Measurements from ENCODE around the gene RNF123.

RNF123 gene

GRCh38 chr3:49689046-49689907 is at the start of gene RNF123, which contains the start of gene MST1:
RNF123 (plus strand) TSS chr3:49689557; CDS start chr3:49691166, 1,609 bp downstream.
MST1 (minus strand) TSS chr3:49689474; CDS start chr3:49688691, 783 bp downstream.
- DNase-seq (ENCODE audit: low spot score): peak; percentile 77

- DNase-seq (ENCODE audit: low spot score): no peak
These were observed 48.1 kb upstream of the RNF123 start for GRCh38 chr3:49641292-49641691.

DNA sequence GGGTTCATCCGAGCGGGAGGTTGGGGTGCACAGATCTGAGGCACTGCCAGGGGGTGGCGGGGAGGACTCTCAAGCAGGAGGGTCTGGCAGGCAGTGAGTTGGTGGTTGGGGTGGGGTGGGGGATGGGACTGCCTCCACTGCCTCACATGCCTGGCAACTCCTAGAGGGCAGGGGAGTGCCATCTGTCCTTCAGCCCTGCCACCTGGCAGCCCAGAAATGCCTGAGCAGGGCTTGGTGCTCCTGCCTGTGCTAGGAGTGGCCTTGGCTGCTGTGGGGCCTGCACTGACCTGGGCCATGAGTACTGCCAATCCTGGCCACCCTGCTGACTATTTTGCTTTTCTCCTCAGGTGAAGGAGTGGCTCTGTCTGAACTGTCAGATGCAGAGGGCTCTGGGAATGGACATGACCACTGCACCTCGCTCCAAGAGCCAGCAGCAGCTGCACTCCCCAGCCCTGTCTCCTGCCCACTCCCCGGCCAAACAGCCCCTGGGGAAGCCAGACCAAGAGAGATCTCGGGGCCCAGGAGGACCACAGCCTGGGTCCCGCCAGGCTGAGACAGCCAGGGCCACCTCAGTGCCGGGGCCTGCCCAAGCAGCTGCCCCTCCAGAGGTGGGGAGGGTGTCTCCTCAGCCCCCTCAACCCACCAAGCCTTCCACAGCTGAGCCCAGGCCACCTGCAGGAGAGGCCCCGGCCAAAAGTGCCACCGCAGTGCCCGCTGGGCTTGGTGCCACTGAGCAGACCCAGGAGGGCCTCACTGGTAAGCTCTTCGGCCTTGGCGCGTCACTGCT is 47.2 kb upstream of the RNF123 start:
- DNase-seq (ENCODE audit: low spot score): no peak

DNA sequence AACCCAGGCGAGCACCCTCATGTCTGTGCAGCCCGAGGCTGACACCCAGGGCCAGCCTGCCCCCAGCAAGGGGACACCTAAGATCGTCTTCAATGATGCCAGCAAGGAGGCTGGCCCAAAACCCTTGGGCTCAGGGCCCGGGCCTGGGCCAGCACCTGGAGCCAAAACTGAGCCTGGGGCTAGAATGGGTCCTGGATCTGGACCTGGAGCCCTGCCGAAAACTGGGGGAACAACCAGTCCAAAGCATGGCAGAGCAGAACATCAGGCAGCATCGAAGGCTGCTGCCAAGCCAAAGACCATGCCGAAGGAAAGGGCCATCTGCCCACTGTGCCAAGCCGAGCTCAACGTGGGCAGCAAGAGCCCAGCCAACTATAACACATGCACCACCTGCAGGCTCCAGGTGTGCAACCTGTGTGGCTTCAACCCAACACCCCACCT is 46.6 kb upstream of the RNF123 start:
- no peak for DNase-seq (ENCODE audit: low spot score)

DNA sequence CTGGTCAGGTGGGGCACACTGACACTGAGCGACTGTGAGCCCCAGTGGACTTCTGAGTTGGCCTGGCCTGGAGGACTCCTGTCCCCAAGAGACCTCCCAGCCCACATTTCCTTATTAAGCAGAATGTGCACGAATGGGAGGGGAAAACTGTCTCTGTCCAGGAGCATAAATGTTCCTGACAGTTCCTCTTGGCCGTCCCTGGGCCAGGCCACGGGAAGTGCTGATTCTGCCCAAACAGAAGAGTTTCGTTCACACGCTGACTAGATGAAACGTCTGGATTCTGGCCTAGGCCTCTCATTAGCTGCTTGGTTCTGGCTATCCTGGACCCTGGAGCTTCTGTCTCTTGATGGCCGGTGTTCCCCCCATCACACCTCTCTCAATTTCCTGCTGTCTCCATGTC is 44.7 kb upstream of the RNF123 start:
- no peak for DNase-seq (ENCODE audit: low spot score)

DNA sequence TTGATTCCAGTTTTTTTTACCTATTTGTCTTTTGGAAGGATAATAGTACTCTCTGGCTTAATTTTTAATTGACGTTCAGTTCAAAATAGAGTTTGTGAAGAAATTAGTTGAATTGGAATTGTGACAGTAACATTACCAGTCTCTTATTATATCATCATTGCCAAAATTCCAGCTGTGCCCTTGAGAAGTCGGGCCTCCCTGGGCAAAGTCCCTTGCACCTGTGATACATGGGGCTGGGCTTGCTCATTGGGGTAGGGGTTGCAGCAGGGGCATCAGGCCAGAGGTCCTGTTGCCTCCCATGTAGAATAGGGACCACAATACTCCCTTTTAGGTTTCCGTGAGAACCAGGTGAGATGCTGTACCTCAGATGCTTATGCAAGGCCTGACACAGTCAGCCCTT is 43.1 kb upstream of the RNF123 start:
- DNase-seq (ENCODE audit: low spot score): no peak

- no peak for DNase-seq (ENCODE audit: low spot score)
These were observed 41.6 kb upstream of the RNF123 start for GRCh38 chr3:49647741-49648140.

GRCh38 chr3:49648354-49649019 is 40.9 kb upstream of the RNF123 start:
- no peak for DNase-seq (ENCODE audit: low spot score)

- DNase-seq (ENCODE audit: low spot score): no peak
These were observed 39.8 kb upstream of the RNF123 start for GRCh38 chr3:49649576-49649975.

GRCh38 chr3:49650177-49650576 is 39.2 kb upstream of the RNF123 start:
- DNase-seq (ENCODE audit: low spot score): no peak

DNA sequence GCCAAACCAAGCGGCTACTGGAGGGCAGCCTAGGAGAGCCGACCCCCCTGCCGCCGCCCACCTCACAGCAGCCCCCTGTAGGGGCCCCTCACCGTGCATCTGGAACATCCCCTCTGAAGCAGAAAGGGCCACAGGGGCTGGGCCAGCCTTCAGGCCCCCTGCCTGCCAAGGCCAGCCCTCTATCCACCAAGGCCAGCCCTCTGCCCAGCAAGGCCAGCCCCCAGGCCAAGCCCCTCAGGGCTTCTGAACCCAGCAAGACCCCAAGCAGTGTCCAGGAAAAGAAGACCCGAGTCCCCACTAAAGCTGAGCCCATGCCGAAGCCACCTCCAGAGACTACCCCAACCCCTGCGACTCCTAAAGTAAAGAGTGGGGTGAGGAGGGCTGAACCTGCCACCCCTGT is 38.7 kb upstream of the RNF123 start:
- no peak for DNase-seq (ENCODE audit: low spot score)

- DNase-seq (ENCODE audit: low spot score): no peak
These were observed 37.0 kb upstream of the RNF123 start for GRCh38 chr3:49652218-49652902.

DNA sequence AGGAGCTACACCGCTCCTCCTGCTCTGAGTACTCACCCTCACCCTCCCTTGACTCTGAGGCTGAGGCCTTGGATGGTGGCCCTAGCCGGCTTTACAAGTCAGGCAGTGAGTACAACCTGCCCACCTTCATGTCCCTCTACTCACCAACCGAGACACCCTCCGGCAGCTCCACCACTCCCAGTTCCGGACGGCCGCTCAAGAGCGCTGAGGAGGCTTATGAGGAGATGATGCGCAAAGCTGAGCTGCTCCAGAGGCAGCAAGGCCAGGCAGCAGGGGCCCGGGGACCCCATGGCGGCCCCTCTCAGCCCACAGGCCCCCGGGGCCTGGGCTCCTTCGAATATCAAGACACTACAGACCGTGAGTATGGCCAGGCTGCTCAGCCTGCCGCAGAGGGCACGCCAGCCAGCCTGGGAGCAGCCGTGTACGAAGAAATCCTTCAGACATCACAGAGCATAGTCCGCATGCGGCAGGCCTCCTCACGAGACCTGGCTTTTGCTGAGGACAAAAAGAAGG is 36.4 kb upstream of the RNF123 start:
- no peak for DNase-seq (ENCODE audit: low spot score)

- no peak for DNase-seq (ENCODE audit: low spot score)
These were observed 35.7 kb upstream of the RNF123 start for GRCh38 chr3:49653621-49654020.

GRCh38 chr3:49654176-49654825 is 35.1 kb upstream of the RNF123 start:
- no peak for DNase-seq (ENCODE audit: low spot score)

DNA sequence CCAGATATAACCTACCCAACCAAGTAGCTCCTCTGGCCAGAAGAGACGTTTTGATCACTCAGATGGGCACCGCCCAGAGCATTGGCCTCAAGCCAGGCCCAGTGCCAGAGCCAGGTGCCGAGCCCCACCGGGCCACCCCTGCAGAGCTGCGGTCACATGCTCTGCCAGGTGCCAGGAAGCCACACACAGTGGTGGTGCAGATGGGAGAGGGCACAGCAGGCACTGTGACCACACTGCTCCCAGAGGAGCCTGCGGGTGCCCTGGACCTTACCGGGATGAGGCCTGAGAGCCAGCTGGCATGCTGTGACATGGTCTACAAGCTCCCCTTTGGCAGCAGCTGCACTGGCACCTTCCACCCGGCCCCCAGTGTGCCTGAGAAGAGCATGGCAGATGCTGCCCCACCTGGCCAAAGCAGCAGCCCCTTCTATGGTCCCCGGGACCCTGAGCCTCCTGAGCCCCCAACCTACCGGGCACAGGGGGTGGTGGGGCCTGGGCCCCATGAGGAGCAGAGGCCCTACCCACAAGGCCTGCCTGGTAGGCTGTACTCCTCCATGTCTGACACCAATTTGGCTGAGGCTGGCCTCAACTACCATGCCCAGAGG is 34.3 kb upstream of the RNF123 start:
- peak; percentile 41 for DNase-seq (ENCODE audit: low spot score)

GRCh38 chr3:49655731-49656285 is 33.5 kb upstream of the RNF123 start:
- DNase-seq (ENCODE audit: low spot score): no peak

DNA sequence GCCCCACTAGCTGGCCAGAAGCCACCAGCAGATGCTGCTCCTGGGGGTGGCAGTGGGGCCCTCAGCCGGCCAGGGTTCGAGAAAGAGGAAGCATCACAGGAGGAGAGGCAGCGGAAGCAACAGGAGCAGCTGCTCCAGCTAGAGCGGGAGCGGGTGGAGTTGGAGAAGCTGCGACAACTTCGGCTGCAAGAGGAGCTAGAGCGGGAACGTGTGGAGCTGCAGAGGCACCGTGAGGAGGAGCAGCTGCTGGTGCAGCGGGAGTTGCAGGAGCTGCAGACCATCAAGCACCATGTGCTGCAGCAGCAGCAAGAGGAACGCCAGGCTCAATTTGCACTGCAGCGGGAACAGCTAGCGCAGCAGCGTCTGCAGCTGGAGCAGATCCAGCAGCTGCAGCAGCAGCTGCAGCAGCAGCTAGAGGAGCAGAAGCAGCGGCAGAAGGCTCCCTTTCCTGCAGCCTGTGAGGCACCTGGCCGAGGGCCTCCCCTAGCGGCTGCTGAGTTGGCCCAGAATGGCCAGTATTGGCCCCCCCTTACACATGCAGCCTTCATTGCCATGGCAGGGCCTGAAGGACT is 32.7 kb upstream of the RNF123 start:
- no peak for DNase-seq (ENCODE audit: low spot score)

GRCh38 chr3:49657208-49657915 is 32.0 kb upstream of the RNF123 start:
- no peak for DNase-seq (ENCODE audit: low spot score)

Data from SW480 (cell line).